Stimulated activated CD4-positive, alpha-beta T cell treated with anti-CD3 and anti-CD28 coated beads, Interleukin-1b, Interleukin-23, amount 100 ng/mL, for 48 hours (primary cell): ENCODE data around the gene ARMC5.
"Not testable (repeated sequence)": the region's sequence is repeated elsewhere in the genome, so short reads cannot be mapped to it uniquely, and the experiment has no call there.

Source experiments
- DNase-seq: peaks from one replicate; pipeline ENCODE4 v3.0.0-alpha.2; 2020

The ARMC5 gene

GRCh38 chr16:31458844-31459686 lies at the start of gene ARMC5:
Gene ARMC5 (plus strand): TSS chr16:31459501. CDS start chr16:31459525, 24 bp downstream.
- DNase-seq = peak; percentile 98

- DNase-seq = no peak
Measured at GRCh38 chr16:31410082-31410481, 49.2 kb upstream of the ARMC5 start.

GRCh38 chr16:31411024-31411844 lies 48.1 kb upstream of the ARMC5 start:
- no peak for DNase-seq

GRCh38 chr16:31412750-31413149 lies 46.6 kb upstream of the ARMC5 start:
- DNase-seq = no peak

GRCh38 chr16:31413381-31413780 lies 45.9 kb upstream of the ARMC5 start:
- no peak for DNase-seq

GRCh38 chr16:31413943-31414342 lies 45.4 kb upstream of the ARMC5 start:
- DNase-seq = no peak

- DNase-seq = no peak
Measured at GRCh38 chr16:31414706-31415105, 44.6 kb upstream of the ARMC5 start.

GRCh38 chr16:31416371-31416770 lies 42.9 kb upstream of the ARMC5 start:
- no peak for DNase-seq

- not testable (repeated sequence) for DNase-seq
Measured at GRCh38 chr16:31417036-31417435, 42.3 kb upstream of the ARMC5 start.

GRCh38 chr16:31417916-31418315 lies 41.4 kb upstream of the ARMC5 start:
- no peak for DNase-seq

- no peak for DNase-seq
Measured at GRCh38 chr16:31420037-31420436, 39.3 kb upstream of the ARMC5 start.

- DNase-seq = peak; percentile 74
Measured at GRCh38 chr16:31421587-31421986, 37.7 kb upstream of the ARMC5 start.

- no peak for DNase-seq
Measured at GRCh38 chr16:31423241-31423640, 36.1 kb upstream of the ARMC5 start.

- DNase-seq = no peak
Measured at GRCh38 chr16:31423801-31424200, 35.5 kb upstream of the ARMC5 start.

GRCh38 chr16:31427441-31428278 lies 31.6 kb upstream of the ARMC5 start:
- peak; percentile 60 for DNase-seq

- no peak for DNase-seq
Measured at GRCh38 chr16:31428279-31428597, 31.1 kb upstream of the ARMC5 start, which contains the start of gene COX6A2. Gene COX6A2 (minus strand): TSS chr16:31428360. CDS start chr16:31428325, 35 bp downstream.

GRCh38 chr16:31428638-31429247 lies 30.6 kb upstream of the ARMC5 start:
- no peak for DNase-seq

- DNase-seq = no peak
Measured at GRCh38 chr16:31429314-31429713, 30.0 kb upstream of the ARMC5 start.

GRCh38 chr16:31429796-31430195 lies 29.5 kb upstream of the ARMC5 start:
- no peak for DNase-seq

- no peak for DNase-seq
Measured at GRCh38 chr16:31430380-31431052, 28.8 kb upstream of the ARMC5 start.

GRCh38 chr16:31435341-31436220 lies 23.7 kb upstream of the ARMC5 start:
- no peak for DNase-seq
